GM21576 (cell line): ENCODE results near the gene SNRPN.
"Not testable (repeated sequence)": the region's sequence is repeated elsewhere in the genome, so short reads cannot be mapped to it uniquely, and the experiment has no call there.

Experiments used
- ATAC-seq: cut with Tn5 transposase; IDR thresholded peaks from one replicate; pipeline ENCODE4 v1.9.1; 2021; ENCODE audit warnings: mild to moderate bottlenecking, moderate library complexity; ENCODE audit not compliant: unreplicated experiment

The SNRPN gene

DNA sequence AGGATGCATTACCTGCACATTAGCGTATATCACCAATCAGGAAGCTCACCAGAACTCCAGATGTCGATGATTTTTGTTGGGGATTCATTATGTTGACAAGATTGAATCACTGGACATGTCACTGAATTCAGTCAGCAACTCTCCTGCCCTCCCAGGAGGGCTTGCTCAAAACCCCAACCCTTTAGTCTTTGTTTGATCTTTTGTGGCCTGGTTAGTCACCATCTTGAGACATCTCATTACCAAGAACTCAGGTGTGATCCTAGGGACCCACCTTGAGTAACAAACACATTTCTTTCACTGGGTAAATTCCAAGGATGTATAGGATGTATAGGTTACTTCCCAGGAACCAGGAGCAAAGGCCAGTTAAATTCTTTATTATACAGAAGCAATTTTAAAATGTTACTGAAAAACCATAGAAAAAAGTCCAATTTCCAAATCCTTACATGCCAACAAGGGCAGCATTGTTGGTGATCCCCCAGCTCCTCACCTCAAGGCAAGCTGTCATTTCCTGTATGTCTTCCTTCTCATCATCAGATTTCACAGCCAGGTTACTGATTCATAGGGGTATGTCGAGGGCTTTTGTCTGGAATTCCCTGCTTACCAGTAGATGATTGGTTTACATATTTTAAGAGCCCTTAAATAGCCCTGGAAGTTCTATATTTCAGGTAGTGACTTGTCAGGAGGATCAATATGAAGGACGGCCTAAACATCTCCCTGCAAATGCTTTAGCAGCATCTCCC is 11.7 kb downstream of the SNRPN start:
- no peak for ATAC-seq

DNA sequence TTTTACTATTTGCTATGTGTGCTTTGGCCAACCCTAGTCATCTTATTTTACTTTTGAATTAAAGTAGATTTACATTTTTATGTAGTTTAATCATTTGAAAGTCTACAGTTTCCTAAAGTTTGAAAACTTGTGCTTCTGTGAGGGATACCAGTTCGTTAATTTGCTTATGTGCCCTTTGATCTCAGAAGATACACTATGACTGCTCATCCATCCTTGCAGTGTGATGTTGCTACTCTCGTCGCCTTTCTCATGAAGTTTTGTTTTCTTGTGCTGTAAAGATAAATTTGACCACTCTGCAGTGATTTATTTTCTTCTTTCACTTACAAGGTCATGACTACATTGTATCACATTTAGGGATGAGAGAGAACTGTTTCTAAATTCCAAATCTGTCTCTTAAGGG is 16.3 kb downstream of the SNRPN start:
- no peak for ATAC-seq

- no peak for ATAC-seq
Measured at GRCh38 chr15:24971772-24972171, 17.0 kb downstream of the SNRPN start.

- not testable (repeated sequence) for ATAC-seq
Measured at GRCh38 chr15:24972707-24973106, 17.9 kb downstream of the SNRPN start.

DNA sequence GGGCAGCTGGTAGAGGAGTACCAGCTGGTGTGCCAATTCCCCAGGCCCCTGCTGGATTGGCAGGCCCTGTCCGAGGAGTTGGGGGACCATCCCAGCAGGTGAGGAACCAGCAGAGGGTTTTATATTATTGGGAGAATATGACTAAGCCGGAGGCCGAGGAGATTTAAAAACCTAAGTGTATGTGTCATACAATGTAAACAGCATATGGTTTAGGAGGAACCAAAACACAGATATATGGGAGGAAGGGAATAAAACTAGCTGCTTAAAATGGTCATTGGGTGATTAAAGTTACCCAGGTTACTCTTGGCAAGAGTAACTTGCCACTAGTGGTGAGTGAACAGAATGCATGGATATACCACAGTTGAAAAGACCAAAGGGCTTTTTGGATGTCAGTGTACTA is 22.1 kb downstream of the SNRPN start:
- ATAC-seq = no peak

DNA sequence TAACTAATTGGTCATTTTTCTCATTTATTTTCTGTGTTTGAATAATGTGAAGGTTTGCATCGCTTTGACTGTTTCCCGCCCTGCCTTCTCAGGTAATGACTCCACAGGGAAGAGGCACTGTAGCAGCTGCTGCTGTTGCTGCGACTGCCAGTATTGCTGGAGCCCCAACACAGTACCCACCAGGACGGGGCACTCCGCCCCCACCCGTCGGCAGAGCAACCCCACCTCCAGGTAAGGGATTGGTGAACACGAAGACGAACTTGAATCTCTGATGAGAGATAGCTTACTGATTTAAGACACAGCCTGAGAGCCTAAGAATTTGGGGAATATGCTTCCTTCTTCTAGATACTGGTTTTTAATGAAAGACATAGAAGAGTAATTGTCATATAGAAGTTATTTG is 22.9 kb downstream of the SNRPN start:
- ATAC-seq = no peak

DNA sequence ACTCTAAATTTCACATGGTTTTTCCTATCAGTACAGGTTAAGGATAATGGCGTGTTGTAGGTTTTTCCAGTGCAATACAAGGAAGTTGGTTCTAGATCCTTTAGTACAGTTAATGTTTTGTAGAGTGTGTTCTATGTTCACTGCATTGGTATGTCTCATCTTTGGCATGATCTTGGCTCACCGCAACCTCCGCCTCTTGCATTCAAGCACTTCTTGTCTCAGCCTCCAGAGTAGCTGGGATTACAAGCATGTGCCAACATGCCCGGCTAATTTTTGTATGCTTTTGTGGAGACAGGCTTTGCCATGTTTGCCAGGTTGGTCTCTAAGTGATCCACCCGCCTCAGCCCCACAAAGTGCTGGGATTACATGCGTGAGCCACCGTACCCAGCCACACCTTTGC is 30.4 kb downstream of the SNRPN start:
- no peak for ATAC-seq

DNA sequence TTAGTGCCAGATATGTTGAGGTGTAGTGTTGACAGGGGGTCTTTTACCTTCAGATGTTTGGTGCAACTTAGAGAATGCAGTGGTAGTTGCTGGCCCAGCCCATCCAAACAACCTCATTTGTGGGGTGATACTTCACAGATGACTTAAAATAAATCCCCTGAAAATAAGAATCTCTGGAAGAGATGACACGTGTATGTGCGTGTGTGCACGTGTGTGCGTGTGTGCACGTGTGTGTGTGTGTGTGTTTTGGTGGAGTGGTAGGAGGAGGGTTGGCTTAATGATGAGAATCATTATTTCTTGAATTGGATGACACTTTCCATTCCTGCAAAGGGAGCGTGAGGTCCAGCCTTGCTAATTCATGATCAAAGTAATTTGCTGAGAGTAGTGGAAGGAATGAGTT is 31.9 kb downstream of the SNRPN start:
- ATAC-seq = no peak

DNA sequence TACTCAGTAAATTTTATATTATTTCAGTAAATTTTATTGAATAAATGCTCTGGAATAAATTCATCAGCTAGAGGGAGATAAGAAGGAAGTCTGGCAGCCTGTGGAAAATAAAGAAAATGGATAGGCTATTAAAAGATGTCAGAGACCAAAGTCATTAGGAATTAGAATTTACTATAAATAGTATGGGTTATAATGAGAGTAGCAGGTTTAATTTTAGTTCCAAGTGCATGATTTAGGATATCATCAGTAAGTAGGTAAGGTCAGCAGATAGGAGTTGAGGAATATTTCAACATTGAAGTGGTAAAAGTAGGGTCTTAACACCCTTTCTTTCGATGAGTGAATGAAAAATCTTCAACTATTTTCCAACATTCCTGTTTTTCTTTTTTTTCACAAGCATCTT is 64.6 kb downstream of the SNRPN start:
- ATAC-seq = no peak

DNA sequence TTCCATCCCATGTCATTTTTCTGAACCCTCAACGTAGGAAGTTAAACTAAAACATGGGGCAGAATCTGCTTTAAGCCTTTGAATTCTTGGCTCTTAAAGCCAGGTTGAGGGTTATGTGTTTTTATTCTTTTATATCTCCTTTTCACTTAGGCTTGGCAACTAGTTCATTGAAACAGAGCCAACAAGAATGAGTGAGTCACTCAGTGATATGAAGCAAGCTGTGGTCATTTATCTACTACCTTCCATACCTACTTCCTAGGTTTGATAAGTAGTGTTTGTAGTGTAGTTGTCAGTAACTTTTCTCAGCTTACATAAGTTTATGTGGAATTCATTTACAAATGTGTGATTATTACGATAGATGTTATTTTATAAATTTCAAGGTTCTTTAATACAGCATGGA is 67.4 kb downstream of the SNRPN start:
- ATAC-seq = no peak
